Femur (tissue), 1 donor: ENCODE data around the gene PPP1R12C.
"Not testable (repeated sequence)": the region's sequence is repeated elsewhere in the genome, so short reads cannot be mapped to it uniquely, and the experiment has no call there.

ENCODE experiments used
- DNase-seq: peaks from one replicate; pipeline ENCODE4 v3.0.0-alpha.2; 2017

The PPP1R12C gene

DNA sequence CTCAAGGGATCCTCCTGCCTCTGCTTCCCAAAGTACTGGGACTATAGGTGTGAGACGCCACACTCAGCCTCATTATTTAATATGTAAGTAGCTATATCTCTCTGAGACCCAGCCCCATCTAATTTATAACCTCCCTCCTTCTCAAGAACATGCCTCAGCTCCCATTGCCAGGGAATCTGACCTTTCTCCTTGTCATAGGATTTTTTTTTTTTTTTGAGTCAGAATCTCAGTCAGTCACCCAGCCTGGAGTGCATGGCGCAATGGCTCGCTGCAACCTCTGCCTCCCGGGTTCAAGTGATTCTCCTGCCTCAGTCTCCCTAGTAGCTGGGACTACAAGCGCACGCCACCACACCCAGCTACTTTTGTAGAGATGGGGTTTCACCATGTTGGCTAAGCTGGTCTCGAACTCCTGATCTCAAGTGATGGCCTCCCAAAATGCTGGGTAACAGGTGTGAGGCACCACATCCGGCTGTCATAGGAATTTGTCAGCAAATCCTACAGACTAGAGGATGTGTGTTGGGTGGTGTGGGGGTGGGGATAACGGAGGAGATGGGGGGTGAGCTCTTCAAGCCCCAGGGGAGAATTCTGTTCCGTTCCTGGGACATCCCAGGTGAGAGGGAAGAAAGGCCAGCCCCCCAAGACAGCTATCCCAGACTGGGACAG is 46.8 kb downstream of the PPP1R12C start:
- DNase-seq: no peak

DNA sequence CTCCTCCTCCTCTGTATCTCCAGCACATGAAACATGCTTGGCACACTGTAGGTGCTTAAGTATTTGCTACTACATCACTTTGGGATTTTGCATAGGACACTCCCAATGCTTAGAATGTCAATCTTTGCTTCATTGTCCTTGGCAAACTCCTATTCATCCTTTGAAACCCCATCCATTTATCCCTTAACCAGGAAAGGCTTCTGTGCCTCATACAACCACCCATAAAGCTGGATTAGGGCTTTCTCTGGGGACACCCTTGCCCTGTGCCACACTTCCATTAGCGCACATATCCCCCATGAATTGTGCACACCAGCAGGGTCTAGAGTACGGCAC is 47.6 kb downstream of the PPP1R12C start:
- no peak for DNase-seq

DNA sequence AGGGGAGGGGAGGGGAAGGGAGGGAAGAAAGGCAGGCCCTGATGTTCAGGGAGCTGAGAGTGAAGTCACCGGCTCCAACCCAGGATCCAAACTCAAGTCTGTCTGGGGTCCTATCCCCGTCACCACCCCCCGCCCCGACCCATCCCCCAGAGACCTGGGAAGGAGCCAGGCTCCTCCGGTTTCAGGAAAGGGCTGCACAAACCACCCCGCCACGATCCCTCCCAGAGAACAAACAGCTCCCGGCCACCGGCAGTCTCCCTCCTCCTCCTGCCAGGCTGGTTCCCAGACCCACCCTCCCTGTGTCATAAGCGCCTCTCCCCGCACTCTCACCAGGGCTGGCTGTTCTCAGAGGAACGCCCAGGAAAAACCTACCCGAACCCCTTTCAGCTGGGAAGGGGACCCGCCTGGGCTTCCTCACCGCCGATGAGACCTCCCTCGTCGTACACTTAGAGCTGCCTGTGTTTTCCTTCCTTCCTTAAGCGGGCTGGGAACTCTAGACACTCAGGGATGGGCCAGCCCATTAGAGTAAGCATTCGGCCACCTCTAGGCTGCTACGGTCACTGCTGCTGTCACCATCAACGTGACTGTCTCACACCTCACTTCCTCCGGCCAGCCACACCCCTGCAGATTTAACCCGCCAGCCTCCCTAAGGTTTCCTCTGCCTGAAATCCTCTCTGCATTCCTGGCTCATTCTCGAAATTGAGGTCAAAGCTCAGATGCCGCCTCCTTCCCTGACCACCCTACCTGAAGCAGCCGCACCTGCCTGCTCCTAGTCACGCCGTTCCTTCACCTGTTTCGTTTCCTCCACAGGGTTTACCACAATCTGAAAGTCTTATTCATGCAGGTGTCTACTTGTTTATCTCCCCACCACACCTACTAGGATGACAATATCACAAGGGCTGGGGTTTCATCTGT is 48.2 kb downstream of the PPP1R12C start:
- DNase-seq: no peak

DNA sequence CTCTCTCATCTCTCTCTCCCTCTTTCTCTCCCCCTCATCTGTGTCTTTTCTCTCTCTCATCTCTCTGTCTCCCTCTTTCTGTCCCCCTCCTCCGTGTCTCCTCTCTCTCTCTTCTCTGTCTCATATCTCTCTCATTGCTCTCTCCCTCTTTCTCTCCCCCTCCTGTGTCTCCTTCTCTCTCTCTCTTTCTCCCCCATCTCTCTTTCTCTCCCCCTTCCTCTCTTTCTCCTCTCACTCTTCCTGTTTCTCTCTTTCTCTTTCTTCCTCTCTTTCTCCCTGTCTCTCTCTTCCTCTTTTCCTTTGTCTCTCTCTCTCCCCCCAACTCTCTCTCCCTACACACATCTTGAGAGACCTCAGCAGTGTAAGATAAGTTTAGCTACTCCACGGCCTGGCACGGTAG is 49.6 kb downstream of the PPP1R12C start:
- no peak for DNase-seq

DNA sequence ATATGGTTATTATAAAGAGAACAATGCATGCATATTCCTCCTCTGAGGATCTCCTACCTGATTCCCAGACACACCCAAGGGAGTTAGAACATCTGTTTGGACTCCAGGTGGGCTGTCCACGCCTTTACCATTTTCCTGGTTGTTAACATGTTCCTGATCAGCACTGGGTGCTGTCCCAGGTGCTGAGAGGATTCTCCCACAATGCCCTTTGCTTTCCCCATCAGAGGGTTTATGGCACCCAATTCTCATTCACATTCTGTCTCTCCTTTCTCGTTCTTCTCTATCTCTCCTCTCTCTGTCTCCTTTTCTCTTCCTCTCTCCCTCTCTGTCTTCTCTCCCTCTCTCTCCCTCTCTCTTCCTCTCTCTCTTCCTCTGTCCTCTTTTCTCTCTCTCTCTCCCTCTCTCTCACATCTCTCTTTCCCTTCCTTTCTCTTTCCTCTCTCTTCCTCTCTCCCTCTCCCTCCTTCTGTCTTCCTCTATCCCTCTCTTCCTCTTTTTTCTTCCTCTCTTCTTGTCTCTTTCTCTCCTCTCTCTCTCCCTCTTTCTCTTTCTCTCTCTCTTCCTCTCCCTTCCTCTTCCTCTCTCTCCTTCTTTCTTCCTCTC is 51.2 kb downstream of the PPP1R12C start:
- no peak for DNase-seq

DNA sequence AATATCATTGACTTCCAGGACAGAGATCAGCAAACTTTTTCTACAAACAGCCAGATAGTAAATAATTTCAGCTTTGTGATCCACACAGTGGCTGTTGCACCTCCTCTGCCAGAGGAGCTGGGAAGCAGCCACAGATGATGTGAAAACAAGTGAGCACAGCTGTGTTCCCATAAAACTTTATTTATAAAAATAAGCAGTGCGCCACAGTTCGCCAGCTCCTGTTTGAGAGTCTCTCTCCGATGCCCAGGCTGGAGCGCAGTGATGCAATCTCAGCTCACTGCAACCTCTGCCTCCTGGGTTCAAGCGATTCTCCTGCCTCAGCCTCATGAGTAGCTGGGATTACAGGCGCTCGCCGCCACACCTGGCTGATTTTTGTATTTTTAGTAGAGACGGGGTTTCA is 51.9 kb downstream of the PPP1R12C start:
- DNase-seq: not testable (repeated sequence)

DNA sequence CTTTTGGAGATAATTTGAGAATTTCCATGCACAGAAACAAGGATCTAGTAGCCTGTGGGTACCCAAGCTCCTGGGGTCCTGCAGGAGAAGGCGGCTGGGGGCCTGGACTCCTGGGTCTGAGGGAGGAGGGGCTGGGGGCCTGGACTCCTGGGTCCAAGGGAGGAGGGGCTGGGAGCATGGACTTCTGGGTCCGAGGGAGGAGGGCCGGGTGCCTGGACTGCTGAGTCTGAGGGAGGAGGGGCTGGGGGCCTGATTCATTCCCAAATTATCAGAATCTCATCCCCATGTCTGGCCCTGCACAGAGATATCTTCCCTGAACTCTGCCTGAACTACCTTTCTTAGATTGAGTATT is 54.0 kb downstream of the PPP1R12C start:
- DNase-seq: no peak

DNA sequence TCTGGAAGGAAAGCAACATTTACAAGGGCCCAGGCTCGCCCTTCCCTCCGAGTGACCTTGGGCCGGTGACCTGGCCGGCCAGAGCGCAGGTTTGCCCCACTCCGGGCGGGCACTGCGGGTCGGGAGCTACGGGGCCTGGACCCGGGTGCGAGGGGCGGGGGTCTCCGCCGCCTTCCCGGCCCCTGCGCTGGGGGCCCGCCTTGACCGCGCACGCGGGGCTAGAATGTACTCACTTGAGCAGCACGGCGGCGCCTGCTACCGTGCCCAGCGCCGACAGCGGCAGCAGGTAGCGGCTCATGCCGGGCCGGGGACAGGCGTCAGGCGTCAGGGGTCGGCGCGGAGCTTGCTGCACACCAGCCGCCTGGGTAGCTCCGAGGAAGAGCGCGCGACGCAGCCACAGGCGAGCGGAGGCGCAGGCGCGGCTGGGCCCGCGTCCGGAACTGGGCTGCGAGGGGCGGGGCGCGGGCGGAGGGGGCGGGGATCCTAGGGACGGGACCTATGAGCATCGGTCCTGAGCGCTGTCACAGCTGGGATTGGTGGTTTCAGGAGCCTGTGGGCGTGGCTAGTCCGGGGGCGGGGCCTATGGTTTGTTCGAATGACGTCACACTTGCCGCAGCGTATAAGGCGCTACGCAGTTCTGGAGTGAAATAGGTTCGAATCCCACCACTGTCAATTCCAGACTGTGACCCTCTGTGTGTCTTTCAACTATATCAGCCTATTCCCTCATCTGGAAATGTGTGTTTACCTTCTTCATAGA is 54.5 kb downstream of the PPP1R12C start, which contains the start of gene RDH13:
RDH13 (minus strand) TSS at position 414 of the 757 bp plus-strand sequence; CDS start at position 298, 116 bp downstream.
- DNase-seq: peak; percentile 97

DNA sequence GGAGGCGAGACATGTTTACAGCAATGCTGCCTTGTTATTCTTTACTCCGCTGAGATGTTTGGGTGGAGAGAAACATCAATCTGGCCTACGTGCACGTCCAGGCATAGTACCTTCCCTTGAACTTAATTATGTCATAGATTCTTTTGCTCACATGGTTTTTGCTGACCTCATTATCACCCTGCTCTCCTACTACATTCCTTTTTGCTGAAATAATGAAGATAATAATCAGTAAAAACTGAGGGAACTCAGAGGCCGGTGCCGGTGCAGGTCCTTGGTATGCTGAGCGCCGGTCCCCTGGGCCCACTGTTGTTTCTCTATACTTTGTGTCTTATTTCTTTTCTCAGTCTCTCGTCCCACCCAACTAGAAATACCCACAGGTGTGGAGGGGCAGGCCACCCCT is 57.1 kb downstream of the PPP1R12C start:
- DNase-seq: not testable (repeated sequence)

DNA sequence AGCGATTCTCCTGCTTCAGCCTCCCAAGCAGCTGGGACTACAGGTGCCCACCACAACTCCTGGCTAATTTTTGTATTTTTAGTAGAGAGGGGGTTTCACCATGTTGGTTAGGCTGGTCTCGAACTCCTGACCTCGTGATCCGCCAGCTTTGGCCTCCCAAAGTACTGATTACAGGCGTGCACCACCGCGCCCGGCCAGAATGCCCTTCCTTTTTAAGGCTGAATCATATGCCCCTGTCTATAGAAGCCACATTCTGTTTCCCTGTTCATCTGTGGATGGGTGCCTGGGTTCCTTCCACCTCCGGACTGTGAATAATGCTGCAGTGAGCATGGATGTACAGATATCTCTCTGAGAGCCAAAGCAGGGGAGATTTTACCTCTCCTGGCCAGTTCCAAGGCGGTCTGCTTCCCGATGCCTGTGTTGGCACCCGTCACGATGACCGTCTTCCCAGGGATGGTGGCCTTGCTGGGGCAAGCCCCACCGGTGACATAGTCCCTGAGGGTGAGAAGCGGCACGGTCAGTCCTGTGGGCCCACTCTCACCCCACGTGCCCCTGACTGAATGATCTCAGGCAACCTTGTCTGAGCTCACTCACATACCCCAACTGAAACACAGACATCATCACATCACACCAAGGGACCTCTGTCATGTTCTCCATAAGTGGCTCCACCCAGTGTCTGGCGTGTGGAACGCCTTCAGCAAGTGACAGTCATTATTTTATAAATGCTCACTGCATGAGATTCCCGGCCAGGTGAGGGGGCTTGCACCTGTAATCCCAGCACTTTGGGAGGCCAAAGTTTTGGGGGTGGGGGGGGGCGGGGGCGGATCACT is 58.4 kb downstream of the PPP1R12C start:
- DNase-seq: no peak

DNA sequence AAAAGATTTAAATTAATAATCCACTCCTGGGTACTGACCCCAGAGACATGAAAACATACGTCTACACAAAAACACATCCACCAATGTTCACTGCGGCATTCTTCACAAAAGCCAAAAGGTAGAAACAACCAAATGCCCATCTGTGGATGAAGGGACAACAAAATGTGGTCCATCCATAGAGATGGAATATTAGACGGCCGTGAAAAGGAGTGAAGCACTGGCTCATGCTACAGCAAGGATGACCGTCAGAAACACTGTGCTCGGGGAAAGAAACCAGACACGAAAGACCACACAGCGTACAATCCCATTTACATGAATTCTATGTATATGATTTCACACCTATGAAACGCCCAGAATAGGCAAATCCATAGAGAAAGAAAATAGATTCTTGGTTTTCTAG is 60.6 kb downstream of the PPP1R12C start:
- no peak for DNase-seq

DNA sequence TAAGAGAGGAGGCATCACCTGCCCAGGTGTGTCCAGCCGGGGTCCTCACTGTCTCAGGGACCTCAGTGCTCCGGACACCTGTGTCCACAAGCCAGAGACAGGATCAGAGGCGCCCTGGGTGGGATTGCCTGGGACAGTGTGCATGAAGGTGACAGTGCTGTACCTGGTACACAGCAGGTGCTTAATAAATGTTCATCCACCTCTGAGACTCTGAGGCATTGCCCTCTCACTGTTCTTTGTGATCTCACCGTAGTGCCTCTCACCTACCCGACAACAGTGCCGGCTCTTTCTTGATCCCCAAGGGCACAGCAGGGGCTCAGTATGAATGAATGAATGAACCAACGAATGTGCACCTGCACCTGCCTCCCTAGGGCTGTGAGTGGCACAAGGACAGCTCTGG is 63.7 kb downstream of the PPP1R12C start:
- no peak for DNase-seq

DNA sequence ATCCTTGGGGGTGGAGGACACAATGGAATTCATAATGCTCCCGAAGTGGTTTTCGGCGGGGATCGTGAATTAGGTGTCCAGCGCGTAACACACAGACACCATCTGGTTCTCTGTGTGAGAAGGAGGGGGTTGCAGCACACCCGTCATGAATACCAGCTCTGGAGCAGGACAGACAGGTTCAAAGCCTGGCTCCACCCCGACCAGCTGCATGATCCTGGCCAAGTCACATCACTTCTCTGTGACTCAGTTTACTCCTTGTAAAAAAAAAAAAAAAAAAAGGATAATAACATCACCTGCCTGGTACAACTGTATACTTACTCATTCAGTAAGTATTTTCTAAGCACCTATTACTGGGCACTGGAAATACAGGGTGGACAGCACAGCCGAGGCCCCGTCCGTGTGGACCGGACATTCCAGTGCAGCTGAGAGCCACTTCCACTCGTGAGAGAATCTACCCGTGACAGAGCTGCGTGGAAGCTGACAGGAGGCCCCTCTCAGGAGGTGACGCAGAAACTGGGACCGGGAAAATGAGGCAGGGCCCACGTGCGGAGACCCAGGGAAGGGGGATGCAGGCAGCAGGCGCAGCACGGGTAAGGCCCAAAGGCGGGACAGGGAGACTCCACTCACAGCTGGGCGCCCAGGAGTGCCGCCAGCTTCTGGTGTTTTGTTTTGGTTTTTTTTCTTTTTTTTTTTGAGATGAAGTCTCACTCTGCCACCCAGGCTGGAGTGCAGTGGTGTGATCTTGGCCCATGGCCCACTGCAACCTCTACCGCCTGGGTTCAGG is 66.5 kb downstream of the PPP1R12C start:
- DNase-seq: no peak

DNA sequence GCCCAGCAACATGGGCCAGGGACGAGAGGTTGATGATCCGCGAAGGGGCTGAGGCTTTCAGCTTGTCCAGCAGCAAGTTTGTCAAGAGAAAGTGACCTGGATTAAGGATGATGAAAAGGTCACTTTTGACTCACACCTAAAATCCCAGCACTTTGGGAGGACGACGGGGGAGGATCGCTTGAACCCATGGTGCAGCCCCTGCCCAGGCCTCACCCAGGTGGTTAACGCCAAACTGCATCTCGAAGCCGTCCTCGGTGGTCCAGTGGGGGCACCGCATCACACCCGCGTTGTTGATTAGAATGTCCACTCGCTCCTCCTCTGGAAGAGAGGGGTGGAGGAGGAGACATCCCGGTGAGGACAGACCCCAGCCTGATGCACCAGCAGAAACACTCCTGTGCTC is 69.0 kb downstream of the PPP1R12C start:
- DNase-seq: no peak

DNA sequence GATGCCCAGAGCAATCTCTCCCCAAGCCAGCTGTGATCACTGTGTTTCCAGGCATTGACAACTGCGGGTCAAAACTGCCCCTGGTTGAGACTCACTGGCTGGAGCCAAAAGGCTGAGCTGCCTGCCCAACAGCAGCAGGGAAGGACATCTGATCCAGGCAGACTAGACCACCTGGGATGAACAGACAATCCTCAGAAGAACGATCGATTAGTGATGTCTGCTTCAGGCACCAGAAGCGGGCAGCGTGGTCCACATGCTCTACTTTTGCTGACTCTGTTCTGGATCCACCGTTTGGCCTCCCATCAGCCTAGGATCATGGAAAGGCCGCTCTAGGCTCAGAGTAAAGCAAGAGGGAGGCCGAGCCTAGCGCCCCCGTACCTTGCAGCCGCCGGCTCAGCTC is 69.5 kb downstream of the PPP1R12C start:
- no peak for DNase-seq

DNA sequence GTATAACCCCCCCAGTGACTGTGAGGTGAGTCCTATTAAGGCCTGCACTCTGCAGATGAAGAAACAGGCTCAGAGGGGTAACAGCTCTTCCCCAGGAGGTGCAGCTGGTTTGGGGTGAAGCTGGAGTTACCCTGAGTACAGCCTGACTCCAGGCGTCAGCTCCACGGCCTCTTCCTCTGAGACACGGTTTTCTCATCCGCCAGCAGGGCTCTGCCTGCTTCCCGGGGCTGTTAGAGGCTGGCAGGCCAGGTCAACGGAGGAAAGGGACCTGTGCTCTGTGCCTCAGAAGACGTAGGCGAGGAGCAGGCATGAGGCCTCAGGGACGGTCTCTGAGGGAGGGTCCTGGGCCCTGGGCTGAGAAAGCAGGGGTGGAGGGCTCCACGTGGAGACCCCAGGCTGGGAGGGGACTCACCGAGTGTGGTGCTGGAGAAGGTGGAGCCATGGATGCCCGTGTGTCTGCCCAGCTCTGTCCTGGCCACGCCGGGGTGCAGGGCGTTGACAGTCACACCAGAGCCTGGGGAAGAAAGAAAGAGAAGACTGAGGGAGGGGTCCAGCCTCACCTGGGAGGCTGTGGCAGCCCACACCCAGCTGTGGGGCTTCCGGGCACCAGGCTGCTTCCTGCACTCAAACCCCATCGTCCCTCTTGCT is 70.3 kb downstream of the PPP1R12C start:
- no peak for DNase-seq

DNA sequence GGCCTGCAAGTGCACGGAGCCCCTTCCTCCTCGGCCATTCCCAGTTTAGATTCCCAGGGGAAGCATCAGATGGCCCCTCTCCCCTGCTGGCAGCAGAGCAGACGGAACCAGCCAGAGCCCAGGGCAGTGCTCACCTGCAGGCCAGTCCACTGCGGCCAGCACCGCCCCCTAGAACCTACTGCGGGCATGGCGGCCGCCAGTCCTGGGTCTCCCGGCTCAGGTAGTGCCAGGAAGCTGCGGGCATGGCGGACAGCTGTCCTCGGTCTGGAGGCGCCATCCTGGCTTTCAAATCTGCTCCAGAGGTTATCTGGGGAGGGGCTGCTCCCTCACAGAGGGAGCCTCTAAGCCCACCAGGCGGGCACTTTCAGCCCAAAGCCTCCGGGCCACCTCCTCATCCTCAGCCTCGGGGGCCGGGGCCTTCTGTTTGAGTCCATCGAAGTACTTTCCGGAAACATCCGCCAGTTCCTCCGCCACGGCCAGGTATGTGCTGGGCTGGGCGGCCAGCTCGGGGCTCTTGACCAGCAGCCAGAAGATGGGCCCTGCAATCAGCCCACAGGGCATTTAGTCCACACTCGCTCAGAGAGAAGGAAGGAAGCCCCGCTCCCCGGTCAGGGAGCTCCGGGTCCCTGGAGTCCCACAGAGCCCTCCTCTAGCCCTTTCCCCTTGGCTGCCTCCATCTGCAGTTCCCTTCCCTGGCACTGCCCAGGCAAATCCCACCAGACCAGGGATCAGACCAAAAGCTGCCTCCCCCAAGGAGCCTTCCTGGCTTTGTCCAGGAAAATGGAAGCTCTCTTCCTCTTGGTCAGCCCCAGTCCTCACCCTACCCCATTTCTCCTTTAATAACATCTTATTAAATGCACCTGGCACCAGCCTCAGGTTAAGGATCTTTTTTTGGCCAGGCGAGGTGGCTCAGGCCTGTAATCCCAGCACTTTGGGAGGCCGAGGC is 72.4 kb downstream of the PPP1R12C start:
- no peak for DNase-seq

DNA sequence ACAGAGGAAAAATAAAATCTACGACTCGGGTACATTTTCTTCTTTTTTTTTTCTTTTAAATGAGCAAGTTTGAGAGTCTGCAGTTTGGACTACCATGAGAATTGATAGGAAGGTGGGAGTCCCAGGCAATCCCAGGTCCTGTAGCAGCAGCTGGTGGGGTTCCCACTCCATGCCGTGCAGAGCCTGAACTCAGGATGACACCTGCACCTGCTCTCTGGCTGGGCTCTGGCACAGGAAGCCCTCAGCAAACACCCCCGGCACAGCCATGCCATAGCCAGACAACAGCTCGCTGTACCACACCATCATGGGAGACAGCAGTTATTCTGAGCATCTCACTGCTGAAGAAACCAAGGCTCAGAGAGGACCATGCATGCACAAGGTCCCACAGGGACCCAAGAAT is 73.2 kb downstream of the PPP1R12C start:
- no peak for DNase-seq

DNA sequence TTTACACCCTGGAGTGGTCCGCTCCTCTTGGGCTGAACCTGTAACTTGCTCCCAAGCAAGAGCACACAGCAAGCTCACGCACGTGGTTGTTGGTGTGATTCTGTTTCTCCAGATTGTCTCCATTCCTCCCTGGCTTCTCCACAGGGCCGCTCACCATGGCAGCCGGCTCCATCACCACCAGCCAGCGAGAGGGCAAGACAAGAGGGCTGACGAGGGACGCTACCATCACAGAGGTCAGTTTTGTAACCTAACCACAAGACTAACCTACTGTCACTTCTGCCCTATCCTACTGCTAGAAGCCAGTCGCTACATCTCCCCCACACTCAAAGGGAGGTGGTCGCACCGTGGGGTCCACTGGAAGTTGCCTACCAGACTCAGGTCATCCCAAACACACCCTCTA is 74.7 kb downstream of the PPP1R12C start:
- no peak for DNase-seq

DNA sequence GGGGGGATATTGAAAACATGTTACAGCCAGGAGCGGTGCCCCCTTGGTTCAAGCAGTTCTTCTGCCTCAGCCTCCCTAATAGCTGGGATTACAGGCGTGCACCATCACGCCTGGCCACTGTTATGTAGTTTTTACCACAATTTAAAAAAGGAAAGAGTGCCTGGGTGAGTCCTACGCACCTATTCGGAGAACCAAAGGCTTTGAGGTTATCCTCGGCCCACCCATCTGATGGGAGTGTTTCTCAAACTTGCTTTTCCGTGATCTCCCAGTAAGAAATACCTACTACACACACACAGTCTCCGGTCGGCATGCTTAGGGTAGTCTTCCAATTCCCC is 75.1 kb downstream of the PPP1R12C start:
- DNase-seq: no peak
